Motor neuron (in vitro differentiated cells): ENCODE results near the gene ADAMTS15. TPM values are rescaled to one million over a fixed set of nuclear protein-coding genes. Genes with fewer than 3 reads are reported as not detected.

Experiments used
- ATAC-seq, 8 experiments: fragments of 200-7000 bp; cut with Tn5 transposase; replicated peaks in 6 of 8; 2 replicates each; pipeline ENCODE4 v1.8.0; 2021; ENCODE audit warnings: mild to moderate bottlenecking in 8 of 8, moderate library complexity in 8 of 8
- H3K27ac ChIP-seq, 2 donors: fragments of 250-450 bp; sonication (Bioruptor Pico); 2 replicates each; pipeline ENCODE4 v1.9.0; 2021; ENCODE audit warnings: antibody characterized with exemption in 2 of 2, mild to moderate bottlenecking in 2 of 2, moderate library complexity in 1 of 2
- H3K4me1 ChIP-seq, 2 donors: fragments of 250-450 bp; sonication (Bioruptor Pico); replicated peaks in 1 of 2; 2 replicates each; pipeline ENCODE4 v1.6.1; 2021; ENCODE audit warnings: antibody characterized with exemption in 2 of 2, mild to moderate bottlenecking in 2 of 2, moderate library complexity in 1 of 2
- H3K4me3 ChIP-seq, 5 donors: fragments of 250-450 bp; sonication (Bioruptor Pico); 2 replicates each; pipeline ENCODE4 v1.9.0; 2021; ENCODE audit warnings: antibody characterized with exemption in 5 of 5, mild to moderate bottlenecking in 5 of 5, moderate library complexity in 4 of 5
- WGBS, 10 experiments: fragments of 450-650 bp; shearing (Covaris generic); methylation state at CpG; one replicate each; pipeline ENCODE4 v1.0.0; 2022; 5-methylcytosine and 5-hydroxymethylcytosine counted together
- in situ Hi-C, 9 experiments: fragments of 400-800 bp; cut with MboI; loops; one replicate each; pipeline ENCODE4 v1.15.0; 2021; ENCODE audit warnings: low sequenced_read_pairs in 9 of 9, low pct_unique_long_range_greater_than_20kb in 2 of 9; ENCODE audit not compliant: unreplicated experiment in 9 of 9
- total RNA-seq, 8 experiments: library from RNA; unstranded; fragments of 300-600 nt; gene quantifications; 2 replicates each; pipeline versions ENCODE4 v1.2.3 to v1.2.4, GENCODE V29; 2022

Gene ADAMTS15
- total RNA-seq, 8 experiments from 2014 or later = 0.52 to 55.3 (median 1.1) TPM

- no peak overlapping the region for H3K27ac ChIP-seq
- H3K4me1 ChIP-seq = no peaks in the 10 kb centered on the region
- ATAC-seq = peak in 2 of 8 experiments; percentile 91 to 93
- H3K4me3 ChIP-seq = no peak overlapping the region
- WGBS, 10 experiments = 15 to 92% (median 64%) methylated on average over 1 to 2 of the region's 2 CpGs; no CpG with 5 or more reads in 4 of the 10 experiments
- in situ Hi-C loops = loop anchor here in 7 of 9 experiments (10.0 to 25.0 kb wide), 4 partner anchors 221 to 423 kb away; no protein-coding TSS in a partner anchor
These were observed 6.7 kb upstream of the ADAMTS15 start for GRCh38 chr11:130441719-130442118.

GRCh38 chr11:130442737-130443136 is 5.7 kb upstream of the ADAMTS15 start:
- Histone ChIP-seq H3K27ac (no peak overlapping the region), H3K4me3 (no peak overlapping the region), H3K4me1 (no peaks in the 10 kb centered on the region)
- in situ Hi-C loops = loop anchor here in 7 of 9 experiments (10.0 to 25.0 kb wide), 4 partner anchors 220 to 422 kb away; no protein-coding TSS in a partner anchor
- ATAC-seq = no peak
- WGBS, 10 experiments = 8 to 90% (median 56%) methylated on average over 1 to 4 of the region's 4 CpGs; no CpG with 5 or more reads in 2 of the 10 experiments

GRCh38 chr11:130445788-130446187 is 2.7 kb upstream of the ADAMTS15 start:
- ATAC-seq = no peak
- Histone ChIP-seq H3K27ac (no peak overlapping the region), H3K4me1 (peaks cover 2 to 6% of the 10 kb centered on the region in 2 donors), H3K4me3 (no peak overlapping the region)
- WGBS, 10 experiments = 75 to 100% (median 85%) methylated on average over 1 to 3 of the region's 3 CpGs; no CpG with 5 or more reads in 4 of the 10 experiments
- in situ Hi-C loops = loop anchor here in 7 of 9 experiments (10.0 to 25.0 kb wide), 4 partner anchors 217 to 419 kb away; no protein-coding TSS in a partner anchor

- peaks cover 2 to 6% of the 10 kb centered on the region in 2 donors for H3K4me1 ChIP-seq
- ATAC-seq = no peak
- in situ Hi-C loops = loop anchor here in 7 of 9 experiments (10.0 to 25.0 kb wide), 4 partner anchors 214 to 417 kb away; no protein-coding TSS in a partner anchor
- 0% methylated on average over 1 to 6 of the region's 11 CpGs; no CpG with 5 or more reads in 7 of the 10 experiments for WGBS, 10 experiments
- H3K27ac ChIP-seq = no peak overlapping the region
- H3K4me3 ChIP-seq = peak overlapping the region; percentile 38 to 54 (median 44)
These were observed 418 bp upstream of the ADAMTS15 start for GRCh38 chr11:130448039-130448415.

GRCh38 chr11:130449310-130449990 is 1.0 kb downstream of the ADAMTS15 start:
- Histone ChIP-seq H3K27ac (no peak overlapping the region), H3K4me1 (peaks cover 2 to 6% of the 10 kb centered on the region in 2 donors), H3K4me3 (peak overlapping the region; percentile 38 to 54 (median 44))
- ATAC-seq = peak in 6 of 8 experiments; percentile 1 to 34 (median 22)
- in situ Hi-C loops = loop anchor here in 7 of 9 experiments (10.0 to 25.0 kb wide), 4 partner anchors 213 to 415 kb away; no protein-coding TSS in a partner anchor
- WGBS, 10 experiments = 0 to 20% (median 3%) methylated on average over 1 to 8 of the region's 64 CpGs; no CpG with 5 or more reads in 6 of the 10 experiments

- H3K27ac ChIP-seq = no peak overlapping the region
- peak in 7 of 8 experiments; percentile 38 to 58 (median 51) for ATAC-seq
- peak overlapping the region; percentile 38 to 54 (median 44) for H3K4me3 ChIP-seq
- H3K4me1 ChIP-seq = peaks cover 2 to 6% of the 10 kb centered on the region in 2 donors
- WGBS, 10 experiments = 17 to 92% (median 63%) methylated on average over 1 to 14 of the region's 34 CpGs; no CpG with 5 or more reads in 2 of the 10 experiments
- in situ Hi-C loops = loop anchor here in 7 of 9 experiments (10.0 to 25.0 kb wide), 4 partner anchors 212 to 415 kb away; no protein-coding TSS in a partner anchor
These were observed 1.7 kb downstream of the ADAMTS15 start for GRCh38 chr11:130449996-130450769.

GRCh38 chr11:130451231-130452019 is 3.0 kb downstream of the ADAMTS15 start:
- in situ Hi-C loops = no loop called here
- Histone ChIP-seq H3K27ac (no peak overlapping the region), H3K4me1 (peaks cover 2 to 6% of the 10 kb centered on the region in 2 donors), H3K4me3 (peak overlapping the region in 1 of 5 donors; percentile 49)
- 48 to 100% (median 74%) methylated on average over 1 to 5 of the region's 6 CpGs; no CpG with 5 or more reads in 3 of the 10 experiments for WGBS, 10 experiments
- no peak for ATAC-seq

GRCh38 chr11:130452176-130452575 is 3.7 kb downstream of the ADAMTS15 start:
- in situ Hi-C loops = no loop called here
- peaks cover 2 to 6% of the 10 kb centered on the region in 2 donors for H3K4me1 ChIP-seq
- 38 to 100% (median 92%) methylated on average over 2 to 9 of the region's 9 CpGs for WGBS, 10 experiments
- no peak for ATAC-seq
- no peak overlapping the region for H3K4me3 ChIP-seq
- H3K27ac ChIP-seq = no peak overlapping the region

GRCh38 chr11:130452940-130453339 is 4.5 kb downstream of the ADAMTS15 start:
- H3K27ac ChIP-seq = no peak overlapping the region
- in situ Hi-C loops = no loop called here
- WGBS, 10 experiments = 40 to 100% (median 80%) methylated on average over 1 to 5 of the region's 6 CpGs; no CpG with 5 or more reads in 1 of the 10 experiments
- H3K4me3 ChIP-seq = no peak overlapping the region
- peaks cover 2 to 6% of the 10 kb centered on the region in 2 donors for H3K4me1 ChIP-seq
- ATAC-seq = no peak

GRCh38 chr11:130454491-130455252 is 6.2 kb downstream of the ADAMTS15 start:
- 52 to 100% (median 79%) methylated on average over 1 to 8 of the region's 12 CpGs; no CpG with 5 or more reads in 2 of the 10 experiments for WGBS, 10 experiments
- ATAC-seq = peak in 3 of 8 experiments; percentile 55 to 72 (median 70)
- in situ Hi-C loops = no loop called here
- Histone ChIP-seq H3K4me3 (no peak overlapping the region), H3K4me1 (peaks cover 2 to 4% of the 10 kb centered on the region in 2 donors), H3K27ac (no peak overlapping the region)

- Histone ChIP-seq H3K27ac (no peak overlapping the region), H3K4me3 (no peak overlapping the region), H3K4me1 (no peaks in the 10 kb centered on the region)
- 0 to 87% (median 71%) methylated on average over 1 to 5 of the region's 15 CpGs; no CpG with 5 or more reads in 3 of the 10 experiments for WGBS, 10 experiments
- in situ Hi-C loops = no loop called here
- peak in 1 of 8 experiments; percentile 13 for ATAC-seq
These were observed 7.2 kb downstream of the ADAMTS15 start for GRCh38 chr11:130455483-130456127.
